HG03354 (cell line): Measurements from ENCODE around the gene SH3GL3.

Experiments
- ATAC-seq: cut with Tn5 transposase; IDR thresholded peaks from one replicate; pipeline ENCODE4 v1.9.1; 2021; ENCODE audit warnings: mild to moderate bottlenecking; ENCODE audit not compliant: unreplicated experiment, poor library complexity, severe bottlenecking

Gene SH3GL3

GRCh38 chr15:83604549-83604948 lies 157.4 kb downstream of the SH3GL3 start:
- ATAC-seq = no peak

- no peak for ATAC-seq
These were observed 158.2 kb downstream of the SH3GL3 start for GRCh38 chr15:83605111-83605945.

- no peak for ATAC-seq
These were observed 163.0 kb downstream of the SH3GL3 start for GRCh38 chr15:83610132-83610531.

- no peak for ATAC-seq
These were observed 164.0 kb downstream of the SH3GL3 start for GRCh38 chr15:83610901-83611685.

GRCh38 chr15:83612226-83612625 lies 165.1 kb downstream of the SH3GL3 start:
- ATAC-seq = no peak

GRCh38 chr15:83612898-83613635 lies 165.9 kb downstream of the SH3GL3 start:
- ATAC-seq = no peak

- no peak for ATAC-seq
These were observed 166.6 kb downstream of the SH3GL3 start for GRCh38 chr15:83613714-83614113.

GRCh38 chr15:83616840-83617239 lies 169.7 kb downstream of the SH3GL3 start:
- no peak for ATAC-seq

- no peak for ATAC-seq
These were observed 179.1 kb downstream of the SH3GL3 start for GRCh38 chr15:83626171-83626802.

- ATAC-seq = no peak
These were observed 184.4 kb downstream of the SH3GL3 start for GRCh38 chr15:83631534-83631933.

GRCh38 chr15:83643201-83643600 lies 196.1 kb downstream of the SH3GL3 start:
- ATAC-seq = no peak

- ATAC-seq = no peak
These were observed 197.3 kb downstream of the SH3GL3 start for GRCh38 chr15:83644439-83644838.

GRCh38 chr15:83650831-83651230 lies 203.7 kb downstream of the SH3GL3 start:
- no peak for ATAC-seq

GRCh38 chr15:83651541-83651940 lies 204.4 kb downstream of the SH3GL3 start:
- no peak for ATAC-seq

- no peak for ATAC-seq
These were observed 205.6 kb downstream of the SH3GL3 start for GRCh38 chr15:83652626-83653204.

GRCh38 chr15:83653288-83653638 lies 206.1 kb downstream of the SH3GL3 start:
- ATAC-seq = no peak

- ATAC-seq = no peak
These were observed 206.7 kb downstream of the SH3GL3 start, which contains the start of gene ADAMTSL3 for GRCh38 chr15:83653639-83654378. Gene ADAMTSL3 (plus strand): TSS chr15:83654123. CDS start chr15:83655762, 1,639 bp downstream.

GRCh38 chr15:83654379-83655236 lies 207.5 kb downstream of the SH3GL3 start:
- no peak for ATAC-seq
